GM18951 (cell line): ENCODE measurements around the gene LRP8.

ENCODE experiments used
- POLR2A ChIP-seq: IDR thresholded peaks from 4 replicates; pipeline ENCODE4 v1.6.1; 2011; ENCODE audit warnings: mild to moderate bottlenecking; ENCODE audit not compliant: insufficient read length, insufficient read depth; ENCODE audit errors: extremely low read depth
- in situ Hi-C: fragments of 300-500 bp; cut with MboI; formaldehyde crosslinking; loops from one replicate; pipeline ENCODE4 v1.12.0; 2022; ENCODE audit warnings: low sequenced_read_pairs, mixed read lengths, inconsistent platforms; ENCODE audit not compliant: unreplicated experiment

The LRP8 gene

GRCh38 chr1:53328009-53328461, at the start of gene LRP8:
LRP8 (minus strand) TSS chr1:53328070; CDS start chr1:53327912, 158 bp downstream.
- TF ChIP-seq POLR2A: peak; percentile 69
- in situ Hi-C loops: no loop called here

- no peak for TF ChIP-seq POLR2A
Observed at GRCh38 chr1:53377438-53377841, 49.6 kb upstream of the LRP8 start.

GRCh38 chr1:53376742-53377437, 49.0 kb upstream of the LRP8 start:
- TF ChIP-seq POLR2A: no peak
- in situ Hi-C loops: no loop called here

More at GRCh38 chr1:53377438-53377841, 49.6 kb upstream of the LRP8 start:
- in situ Hi-C loops: no loop called here

- in situ Hi-C loops: no loop called here
- no peak for TF ChIP-seq POLR2A
Observed at GRCh38 chr1:53376041-53376461, 48.2 kb upstream of the LRP8 start.

GRCh38 chr1:53375440-53375839, 47.6 kb upstream of the LRP8 start:
- no peak for TF ChIP-seq POLR2A
- in situ Hi-C loops: no loop called here

- TF ChIP-seq POLR2A: no peak
- in situ Hi-C loops: no loop called here
Observed at GRCh38 chr1:53373246-53373645, 45.4 kb upstream of the LRP8 start.

GRCh38 chr1:53372501-53372951, 44.7 kb upstream of the LRP8 start:
- TF ChIP-seq POLR2A: no peak
- in situ Hi-C loops: no loop called here

- in situ Hi-C loops: no loop called here
- TF ChIP-seq POLR2A: no peak
Observed at GRCh38 chr1:53371851-53372250, 44.0 kb upstream of the LRP8 start.

GRCh38 chr1:53371121-53371666, 43.3 kb upstream of the LRP8 start:
- in situ Hi-C loops: no loop called here
- no peak for TF ChIP-seq POLR2A

GRCh38 chr1:53370369-53370961, 42.6 kb upstream of the LRP8 start:
- in situ Hi-C loops: no loop called here
- TF ChIP-seq POLR2A: no peak

GRCh38 chr1:53369761-53370160, 41.9 kb upstream of the LRP8 start:
- in situ Hi-C loops: no loop called here
- no peak for TF ChIP-seq POLR2A

GRCh38 chr1:53369034-53369750, 41.3 kb upstream of the LRP8 start:
- in situ Hi-C loops: no loop called here
- TF ChIP-seq POLR2A: no peak

GRCh38 chr1:53368314-53369033, 40.6 kb upstream of the LRP8 start:
- in situ Hi-C loops: no loop called here
- no peak for TF ChIP-seq POLR2A
